Stimulated activated CD4-positive, alpha-beta T cell treated with anti-CD3 and anti-CD28 coated beads, Interleukin-2, amount 100 ng/mL, for 48 hours (primary cell): ENCODE data around the gene EPHB2.

Experiments
- DNase-seq, 2 donors: peaks; one replicate each; pipeline ENCODE4 v3.0.0-alpha.2; 2020

The EPHB2 gene

GRCh38 chr1:22722901-22723550, 12.4 kb downstream of the EPHB2 start:
- DNase-seq: no peak

GRCh38 chr1:22727873-22728272, 17.2 kb downstream of the EPHB2 start:
- DNase-seq: no peak

DNA sequence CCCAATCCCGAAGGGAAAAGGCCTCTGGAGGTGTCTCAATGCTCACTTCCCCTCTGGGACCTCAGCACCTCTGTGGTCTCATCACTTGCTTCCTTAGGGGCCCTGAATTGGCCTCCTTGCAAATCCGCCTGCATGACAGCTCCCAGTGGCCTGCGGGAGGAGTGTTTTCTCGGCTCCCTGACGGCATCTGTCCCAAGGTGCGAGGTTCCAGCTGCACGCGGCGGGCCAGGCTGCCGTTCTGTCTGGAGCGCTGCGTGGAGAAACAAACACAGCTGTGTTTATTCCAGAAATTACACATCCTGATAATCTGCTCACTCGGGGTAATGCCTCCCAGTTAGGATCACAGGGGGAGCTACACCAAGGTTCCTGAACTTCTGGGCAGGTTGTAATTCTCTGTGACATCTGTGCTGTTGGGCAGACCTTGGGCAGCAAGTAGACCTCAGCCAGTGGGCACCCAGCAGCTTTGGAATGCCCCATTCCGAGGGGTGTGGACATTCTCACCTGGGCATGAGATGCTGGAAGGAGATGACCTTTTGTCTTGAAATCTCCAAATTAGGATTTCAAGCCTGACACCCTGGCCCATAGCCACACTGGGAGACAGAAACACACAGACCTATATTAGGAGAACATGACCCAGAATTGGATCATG, 18.2 kb downstream of the EPHB2 start:
- no peak for DNase-seq

GRCh38 chr1:22729400-22729773, 18.7 kb downstream of the EPHB2 start:
- DNase-seq: no peak

DNA sequence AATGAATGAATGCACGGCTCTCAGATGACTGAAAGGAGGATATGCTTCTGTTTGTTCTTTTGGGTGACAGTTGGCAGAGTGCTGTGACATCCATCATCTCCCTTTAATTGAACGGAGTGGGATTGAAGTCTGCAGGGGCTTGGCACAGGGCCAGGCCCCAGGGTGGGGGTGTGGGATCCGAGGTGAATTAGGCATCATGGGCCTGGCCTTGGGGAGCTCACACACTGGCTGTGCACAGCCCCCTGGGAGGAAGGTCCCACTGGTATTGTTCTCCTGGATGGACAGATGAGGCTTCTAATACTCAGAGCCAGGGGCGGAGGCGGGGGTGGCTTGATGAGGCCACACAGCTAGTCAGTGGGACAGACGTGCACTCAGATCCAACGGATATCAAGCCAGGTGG, 19.3 kb downstream of the EPHB2 start:
- no peak for DNase-seq

GRCh38 chr1:22731924-22732720, 21.5 kb downstream of the EPHB2 start:
- no peak for DNase-seq

DNA sequence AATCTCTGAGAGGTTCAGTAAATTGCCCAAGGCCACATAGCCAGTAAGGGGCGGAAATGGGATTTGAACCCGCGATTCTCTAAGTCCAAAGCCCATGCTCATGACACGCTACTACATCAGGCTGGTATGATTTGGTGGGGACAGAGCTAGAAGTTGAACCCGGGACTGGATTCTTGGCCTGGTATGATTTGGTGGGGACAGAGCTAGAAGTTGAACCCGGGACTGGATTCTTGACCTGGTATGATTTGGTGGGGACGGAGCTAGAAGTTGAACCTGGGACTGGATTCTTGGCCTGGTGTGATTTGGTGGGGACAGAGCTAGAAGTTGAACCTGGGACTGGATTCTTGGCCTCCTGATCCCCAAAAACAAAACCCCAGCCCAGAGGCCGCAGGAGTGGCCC, 23.0 kb downstream of the EPHB2 start:
- DNase-seq: no peak

DNA sequence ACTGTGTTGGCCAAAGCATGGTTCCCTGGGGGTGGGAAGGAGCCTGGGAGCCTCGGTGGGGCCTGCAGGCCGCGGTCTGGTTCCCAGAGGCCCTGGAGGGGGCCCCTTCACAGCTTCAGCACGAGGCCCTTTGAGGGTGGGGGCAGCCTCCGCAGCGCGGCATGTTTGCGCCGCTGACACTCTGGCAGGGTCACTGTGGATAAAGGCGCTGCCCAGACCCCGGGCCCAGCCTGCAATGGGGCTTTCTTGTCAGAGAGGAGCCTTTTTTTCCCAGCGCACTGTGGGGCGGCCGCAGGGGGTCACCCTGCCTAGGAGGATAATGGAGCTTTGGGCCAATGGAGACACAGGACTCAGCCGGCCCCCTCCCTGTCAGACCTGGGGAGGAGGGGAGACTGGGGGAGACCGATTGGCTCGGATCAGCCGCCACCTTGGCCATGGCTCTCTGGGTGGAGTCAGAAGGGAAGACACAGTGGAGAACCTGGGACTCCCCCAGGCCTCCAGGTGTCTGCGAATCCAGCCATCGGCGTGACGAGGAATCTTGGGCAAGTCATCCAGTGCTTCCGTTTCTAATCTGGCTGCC, 26.0 kb downstream of the EPHB2 start:
- no peak for DNase-seq

DNA sequence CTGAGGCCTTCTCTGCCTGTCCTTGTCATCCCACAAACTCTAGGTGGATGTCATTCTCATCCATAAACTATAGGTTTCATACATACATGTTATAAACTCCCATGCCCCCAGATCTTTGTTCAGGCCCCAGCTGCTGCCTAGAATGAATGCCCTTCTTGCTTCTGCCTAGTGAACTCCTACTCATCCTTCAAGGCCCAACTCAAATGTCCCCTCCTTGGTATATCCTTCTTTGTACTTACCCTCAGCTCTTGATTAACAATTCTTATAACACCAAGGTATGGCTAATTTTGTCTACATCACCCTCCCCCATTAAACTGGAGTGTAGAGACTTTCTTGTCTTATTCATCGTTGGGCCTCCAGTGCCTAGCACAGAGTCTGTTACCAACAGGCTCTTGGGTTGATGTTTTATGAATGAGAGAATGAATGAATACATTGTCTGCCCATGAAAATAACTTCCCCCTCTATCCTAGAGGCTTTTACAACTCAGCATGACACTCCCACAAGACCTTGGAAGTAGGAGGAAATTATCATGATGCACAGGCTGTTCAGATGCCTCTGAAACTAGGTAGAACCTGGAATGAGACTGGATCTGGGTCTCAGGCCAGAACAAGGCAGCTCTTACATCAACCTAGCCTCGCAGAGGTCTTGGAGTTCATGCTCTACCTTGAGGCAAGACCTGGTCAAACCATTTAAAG, 26.9 kb downstream of the EPHB2 start:
- no peak for DNase-seq

DNA sequence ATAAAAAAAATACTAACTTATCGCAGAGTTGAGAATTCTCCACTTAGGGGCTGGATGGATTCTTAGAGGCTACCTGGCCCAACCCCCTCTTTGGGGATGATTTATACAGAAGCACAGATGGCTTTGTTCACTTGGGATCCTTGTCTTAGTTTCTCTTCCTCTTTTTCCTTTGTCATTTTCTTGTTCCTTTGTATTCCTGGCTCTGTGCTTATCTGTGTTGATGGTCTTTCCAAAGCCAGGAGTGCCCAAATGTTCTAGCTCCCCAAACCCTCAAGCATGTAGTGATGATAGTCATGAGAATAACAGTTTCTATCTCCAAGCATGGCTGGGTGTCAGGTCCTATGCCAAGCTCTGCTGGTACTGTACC, 27.4 kb downstream of the EPHB2 start:
- DNase-seq: no peak

- DNase-seq: no peak
Measured at GRCh38 chr1:22738522-22738921, 27.9 kb downstream of the EPHB2 start.

GRCh38 chr1:22739648-22740385, 29.2 kb downstream of the EPHB2 start:
- no peak for DNase-seq

DNA sequence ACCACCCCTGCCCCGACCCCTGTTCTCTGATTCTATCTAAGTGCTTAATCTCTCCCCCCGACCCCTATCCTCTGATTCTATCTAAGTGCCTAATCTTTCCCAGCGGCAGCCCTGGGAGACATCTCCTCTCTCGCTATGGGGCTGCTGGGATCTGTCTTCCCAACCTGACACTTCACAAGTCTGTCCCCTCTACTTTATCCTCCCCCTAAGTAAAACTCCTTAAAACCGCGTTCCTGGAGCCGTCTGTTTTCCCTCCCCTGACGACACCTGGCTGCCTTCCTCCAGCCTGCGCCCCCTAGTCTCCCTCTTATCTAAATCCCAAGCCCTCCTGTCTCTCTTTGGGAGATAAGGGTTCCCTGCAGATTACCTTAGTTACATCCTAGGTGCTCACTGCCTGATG, 30.5 kb downstream of the EPHB2 start:
- no peak for DNase-seq

DNA sequence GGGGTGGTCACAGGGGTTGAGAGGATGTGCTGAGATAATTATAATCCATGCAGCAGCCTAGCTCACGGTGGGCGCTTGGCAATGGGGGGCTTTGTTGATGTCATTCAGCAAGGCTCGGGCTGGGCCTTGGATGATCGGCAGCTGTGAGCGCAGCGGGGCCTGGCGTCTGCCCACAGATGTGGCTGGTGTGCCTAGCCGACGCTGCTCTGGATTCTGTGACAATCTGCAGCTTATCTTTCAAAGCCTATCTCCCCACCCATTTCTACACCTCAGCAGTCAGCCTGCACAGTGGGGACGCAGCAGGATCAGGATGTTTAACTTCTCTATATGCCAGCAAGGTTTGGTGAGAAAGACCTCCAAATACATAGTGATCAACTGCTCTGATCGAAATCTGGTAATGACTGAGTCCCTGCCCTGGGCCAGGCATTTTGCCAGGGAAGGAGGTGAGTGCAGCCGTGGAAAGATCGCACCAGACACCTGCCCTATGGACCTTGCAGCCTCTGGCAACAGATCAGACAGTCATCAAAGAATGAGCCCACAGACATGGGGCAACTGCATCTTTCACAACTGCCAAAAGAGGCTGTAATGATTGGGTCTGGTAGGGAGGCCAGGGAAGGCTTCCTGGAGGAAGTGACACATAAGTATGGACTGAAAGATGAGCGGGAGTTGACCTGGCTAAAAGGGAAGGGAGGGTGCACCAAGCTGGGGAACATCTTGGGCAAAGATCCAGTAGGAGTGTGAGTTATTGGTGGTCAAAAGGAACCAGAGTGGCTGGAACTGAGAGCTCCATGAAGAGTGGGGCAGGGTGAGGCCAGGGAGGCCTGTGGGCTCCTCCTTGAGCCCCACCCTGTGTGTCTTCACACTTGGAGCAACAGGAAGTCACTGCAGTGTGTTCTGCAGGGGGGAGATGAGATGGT, 35.3 kb downstream of the EPHB2 start:
- DNase-seq: no peak

- no peak for DNase-seq
Measured at GRCh38 chr1:22747021-22747734, 36.5 kb downstream of the EPHB2 start.

DNA sequence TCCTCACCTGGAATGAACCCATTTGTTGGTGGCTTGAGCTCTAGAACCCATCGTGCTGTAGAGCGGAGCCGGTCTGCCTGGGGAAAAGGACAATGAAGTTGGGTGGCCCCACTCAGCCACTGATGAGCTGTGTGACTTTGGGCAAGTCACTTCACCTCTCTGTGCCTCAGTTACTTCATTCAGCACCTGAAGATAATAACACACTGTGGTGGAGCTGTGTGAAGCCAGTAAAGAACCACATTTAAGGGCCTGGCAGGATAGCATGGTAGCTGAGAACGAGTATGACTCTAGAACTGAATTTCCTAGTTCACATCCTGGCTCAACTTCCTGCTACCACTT, 37.1 kb downstream of the EPHB2 start:
- no peak for DNase-seq

DNA sequence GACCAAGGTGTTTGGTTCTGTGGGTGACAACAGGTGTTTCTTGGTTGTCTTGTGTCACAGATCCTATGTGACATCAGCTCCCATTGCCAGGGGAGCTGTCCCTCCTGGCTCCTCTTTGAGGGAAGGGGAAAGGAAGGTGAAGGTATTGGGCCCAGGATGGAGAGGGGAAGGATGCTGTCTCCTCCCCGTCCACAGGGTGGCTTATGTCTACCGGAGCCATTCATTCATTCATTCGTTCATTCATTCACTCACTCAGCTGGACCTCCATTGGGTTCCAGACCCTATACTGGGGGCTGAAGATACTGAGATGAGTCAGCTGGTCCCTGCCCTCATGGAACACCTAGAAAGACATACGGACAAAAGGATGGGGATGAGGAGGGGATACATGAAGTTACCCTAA, 38.9 kb downstream of the EPHB2 start:
- DNase-seq: no peak

- DNase-seq: no peak
Measured at GRCh38 chr1:22749919-22750684, 39.5 kb downstream of the EPHB2 start.

- no peak for DNase-seq
Measured at GRCh38 chr1:22750685-22751051, 40.0 kb downstream of the EPHB2 start.

DNA sequence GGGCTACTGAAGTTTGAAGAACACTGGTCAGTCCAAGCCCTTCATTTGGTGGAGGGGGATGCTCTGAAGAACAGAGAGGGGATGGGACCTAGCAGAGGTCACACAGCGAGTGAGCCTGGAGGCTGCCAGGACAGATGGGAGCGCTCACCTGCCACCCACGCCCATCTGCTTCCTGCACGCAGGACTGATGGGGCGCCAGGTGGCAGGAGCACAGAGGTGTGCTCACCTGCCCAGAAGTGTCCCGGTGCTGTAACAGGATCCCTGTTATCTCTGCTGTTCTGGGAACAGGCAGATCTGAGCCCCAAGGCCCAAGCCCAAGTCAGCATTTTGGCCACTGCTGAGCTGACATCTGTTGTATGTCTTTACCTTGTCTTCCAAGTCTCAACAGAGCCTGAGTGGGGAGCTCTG, 40.5 kb downstream of the EPHB2 start:
- no peak for DNase-seq
